ENCODE measurements around the gene BMP6.
"Not testable (repeated sequence)": the region's sequence is repeated elsewhere in the genome, so short reads cannot be mapped to it uniquely, and the experiment has no call there.

BMP6 gene

DNA sequence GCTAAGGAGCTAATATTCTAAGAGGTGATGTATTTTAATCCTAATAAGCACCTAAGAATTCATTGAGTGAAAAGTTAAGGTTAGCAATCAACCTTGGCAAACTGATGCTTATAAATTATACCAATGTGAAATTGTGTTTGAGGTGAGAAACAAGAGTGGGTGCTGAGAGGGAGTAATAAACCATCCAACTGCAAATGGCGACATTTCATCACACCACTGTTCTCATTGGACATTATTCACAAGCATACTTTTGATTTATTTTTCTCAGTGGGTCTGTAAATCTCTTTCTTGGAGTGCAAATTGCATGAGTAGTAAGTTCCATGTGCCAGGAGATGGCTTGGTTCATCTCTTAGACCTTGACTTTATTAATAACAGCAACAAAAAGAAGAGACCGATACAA is 71.5 kb downstream of the BMP6 start:
- no peak for DNase-seq

- DNase-seq, result no peak
These were observed 72.9 kb downstream of the BMP6 start for GRCh38 chr6:7798751-7799150.

- DNase-seq, result no peak
These were observed 76.8 kb downstream of the BMP6 start for GRCh38 chr6:7802662-7803061.

DNA sequence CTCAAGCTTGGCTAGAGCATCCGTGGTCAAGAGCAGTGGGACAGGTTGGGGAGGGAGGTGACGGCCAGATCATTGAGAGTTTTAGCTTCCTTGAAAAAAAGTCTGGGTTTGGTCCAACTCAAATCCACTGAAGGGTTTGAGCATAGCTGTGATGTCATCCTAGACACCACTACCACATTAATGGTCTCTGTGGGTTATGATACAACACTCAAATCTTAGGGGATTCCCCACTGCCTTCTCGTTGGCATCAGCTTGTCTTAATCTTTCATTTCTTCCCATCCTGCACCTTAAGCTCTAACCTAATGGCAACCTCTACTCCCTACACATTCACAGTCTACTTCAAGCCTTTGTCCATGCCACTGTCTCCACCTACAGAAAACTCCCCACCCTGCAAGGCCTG is 77.3 kb downstream of the BMP6 start:
- no peak for DNase-seq

- no peak for DNase-seq
These were observed 79.4 kb downstream of the BMP6 start for GRCh38 chr6:7805078-7805849.

DNA sequence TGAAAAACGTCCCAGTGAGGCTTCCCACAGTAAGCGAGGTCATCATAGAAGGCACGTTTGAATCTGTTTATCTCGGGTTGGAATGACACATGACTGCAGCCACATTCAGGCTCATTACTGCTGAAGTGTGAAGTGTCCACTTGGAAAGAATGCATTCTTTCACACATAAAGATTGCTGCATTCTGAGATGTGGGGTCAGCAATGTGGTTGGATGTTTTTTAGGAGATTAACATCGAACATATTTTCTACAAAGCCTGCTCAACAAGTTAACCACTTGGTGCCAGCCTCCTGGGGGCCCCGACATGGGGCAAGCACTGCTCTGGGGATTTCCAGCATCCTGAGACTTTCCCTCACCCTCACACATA is 79.9 kb downstream of the BMP6 start:
- no peak for DNase-seq

GRCh38 chr6:7806711-7807110 is 80.8 kb downstream of the BMP6 start:
- DNase-seq, result no peak

DNA sequence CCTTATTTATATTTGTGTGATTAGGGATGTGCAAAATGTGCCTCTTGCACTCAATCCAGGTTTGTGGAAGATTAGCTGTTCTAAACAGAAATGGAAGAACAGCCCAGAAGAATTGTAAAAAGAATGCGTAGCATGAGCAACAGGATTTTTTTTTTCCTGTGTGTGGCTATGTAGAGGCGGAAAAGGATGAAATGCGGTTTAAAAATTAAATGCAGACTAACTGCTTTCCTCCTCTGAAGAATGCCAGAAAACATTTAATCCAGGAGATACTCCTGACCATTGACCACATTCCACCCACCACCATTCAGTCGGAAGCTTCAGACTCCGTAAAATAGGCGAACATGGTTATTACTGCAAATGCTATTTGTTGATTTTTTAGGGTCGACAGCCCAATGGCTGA is 83.4 kb downstream of the BMP6 start:
- DNase-seq, result no peak

GRCh38 chr6:7811441-7811840 is 85.5 kb downstream of the BMP6 start:
- no peak for DNase-seq

- no peak for DNase-seq
These were observed 86.7 kb downstream of the BMP6 start for GRCh38 chr6:7812623-7813022.

GRCh38 chr6:7813193-7813592 is 87.3 kb downstream of the BMP6 start:
- no peak for DNase-seq

- no peak for DNase-seq
These were observed 87.8 kb downstream of the BMP6 start for GRCh38 chr6:7813704-7814103.

DNA sequence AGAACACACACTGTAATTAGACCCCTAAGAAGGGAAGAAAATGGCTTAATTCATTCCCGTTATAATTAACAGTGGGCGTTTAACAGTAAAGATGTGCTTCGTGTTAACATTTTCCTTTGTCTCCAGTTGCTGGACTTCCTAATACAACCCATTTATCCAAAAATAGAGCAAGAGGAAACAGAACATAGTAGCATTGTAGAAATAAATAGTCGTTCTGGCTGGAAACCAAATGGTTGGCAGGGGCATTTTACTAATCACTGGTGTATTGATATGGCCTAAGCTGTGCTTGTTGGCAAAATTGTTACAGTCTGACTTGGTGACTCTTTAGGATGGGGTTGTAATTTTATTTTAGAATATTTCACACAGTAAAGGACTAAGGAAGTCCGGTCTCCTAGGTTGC is 89.8 kb downstream of the BMP6 start:
- no peak for DNase-seq

DNA sequence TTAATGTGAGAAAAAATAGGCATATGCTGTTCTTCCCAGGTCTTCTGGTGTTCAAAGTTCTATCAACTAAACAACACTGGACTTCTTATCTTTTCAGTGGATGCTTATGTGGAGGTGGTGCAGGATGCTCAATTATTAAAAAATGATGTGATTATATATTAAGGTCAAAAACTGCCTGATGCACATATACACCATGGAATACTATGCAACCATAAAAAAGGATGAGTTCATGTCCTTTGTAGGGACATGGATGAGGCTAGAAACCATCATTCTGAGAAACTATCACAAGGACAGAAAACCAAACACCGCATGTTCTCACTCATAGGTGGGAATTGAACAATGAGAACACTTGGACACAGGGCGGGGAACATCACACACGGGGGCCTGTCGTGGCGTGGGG is 91.3 kb downstream of the BMP6 start:
- not testable (repeated sequence) for DNase-seq

DNA sequence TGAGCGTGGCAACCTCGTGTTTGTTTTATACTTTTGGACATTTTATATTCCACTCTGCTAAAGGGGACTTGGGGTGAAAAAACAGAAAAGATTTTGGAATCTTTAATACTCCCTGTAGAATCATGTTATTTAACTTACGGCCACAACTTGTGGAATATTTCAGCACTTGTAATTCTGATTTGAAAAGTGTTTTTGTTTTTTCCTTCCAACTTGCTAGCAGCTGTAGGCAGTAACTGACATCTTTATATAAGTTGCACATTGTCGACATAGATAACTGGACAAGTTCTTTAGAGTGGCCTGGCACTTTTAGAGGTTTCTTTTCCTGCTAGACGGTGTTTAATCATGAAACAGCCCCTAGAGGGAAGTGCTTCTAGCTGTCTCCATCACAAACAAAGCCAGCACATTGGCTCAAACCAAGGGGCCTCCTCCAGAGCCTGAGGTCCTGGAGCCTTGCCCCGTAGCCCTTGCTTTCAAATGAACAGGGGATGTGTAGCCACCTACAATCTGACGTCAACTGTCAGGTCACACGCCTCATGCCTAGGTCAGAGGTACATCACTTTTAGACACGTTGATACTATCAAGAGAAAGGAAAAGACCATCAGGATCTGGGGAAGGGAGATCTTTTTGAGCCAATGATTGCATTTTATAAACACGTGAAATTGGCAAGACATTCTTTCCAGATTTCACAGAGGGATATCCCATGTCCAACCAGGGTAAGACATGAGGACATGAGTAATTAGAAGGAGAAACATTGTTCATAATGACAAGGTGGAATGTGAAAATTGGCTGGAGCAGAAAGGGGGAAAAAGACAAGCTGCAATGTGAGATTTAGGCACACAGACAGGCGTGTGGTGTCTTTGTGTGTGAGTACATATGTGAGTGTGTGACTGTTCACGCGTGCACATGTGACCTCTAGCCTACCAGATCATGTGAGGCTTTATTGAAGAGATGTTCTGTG is 92.6 kb downstream of the BMP6 start:
- DNase-seq, result no peak

DNA sequence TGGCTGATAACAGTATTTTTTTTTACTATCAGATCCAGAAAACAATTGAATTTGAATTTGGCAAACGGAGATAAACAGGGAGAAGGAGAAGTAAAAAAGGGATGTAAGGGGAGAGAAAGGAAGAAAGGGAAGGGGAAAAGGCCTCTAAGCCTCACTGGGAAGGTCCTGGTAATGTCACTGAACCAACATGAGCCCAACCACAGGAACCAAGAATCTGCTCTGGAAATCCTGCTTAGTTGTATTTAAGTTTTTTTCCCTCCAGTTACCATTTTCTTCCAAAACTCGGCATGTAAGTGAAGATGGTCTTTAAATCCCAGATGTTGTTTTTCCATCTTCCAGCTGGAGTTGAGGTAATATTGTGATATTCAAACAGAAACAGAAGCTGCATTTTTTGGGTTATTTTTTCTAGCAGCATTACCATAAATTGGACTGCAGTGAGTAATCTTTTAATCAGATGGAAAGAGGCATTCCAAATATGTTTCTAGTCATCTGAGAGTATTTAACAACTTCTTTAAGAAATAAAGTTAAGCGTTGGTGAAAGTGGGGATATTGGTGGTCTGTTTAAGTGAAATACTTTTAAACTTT is 93.6 kb downstream of the BMP6 start:
- DNase-seq, result no peak

- DNase-seq, result no peak
These were observed 94.5 kb downstream of the BMP6 start for GRCh38 chr6:7820288-7820835.

- DNase-seq, result no peak
These were observed 95.5 kb downstream of the BMP6 start for GRCh38 chr6:7821426-7821825.

- no peak for DNase-seq
These were observed 97.7 kb downstream of the BMP6 start for GRCh38 chr6:7823552-7823951.

GRCh38 chr6:7825986-7826385 is 100.1 kb downstream of the BMP6 start:
- no peak for DNase-seq

DNA sequence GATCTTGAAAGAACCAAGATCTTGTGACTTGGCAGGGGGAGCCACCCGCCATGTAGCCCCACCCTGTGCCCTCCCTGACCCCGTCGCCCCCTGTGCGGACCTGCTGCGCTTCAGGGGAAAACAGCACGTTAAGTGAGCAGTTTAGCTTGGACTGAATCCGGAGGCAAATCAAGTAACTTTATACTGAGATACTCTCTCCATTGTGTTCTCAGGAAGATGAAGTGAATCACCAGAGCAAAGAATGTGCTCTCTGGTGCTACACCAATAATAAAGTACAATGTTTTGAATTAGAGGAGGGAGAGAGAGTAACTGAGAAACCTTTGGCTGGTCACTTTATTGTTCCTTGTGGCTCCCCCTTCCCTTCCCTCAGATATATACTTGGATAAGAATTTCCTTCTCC is 101.2 kb downstream of the BMP6 start:
- no peak for DNase-seq

GRCh38 chr6:7828124-7828523 is 102.2 kb downstream of the BMP6 start:
- no peak for DNase-seq
